Tongue (tissue), 2 donors: ENCODE measurements around the gene CIITA. TPM values are rescaled to one million over a fixed set of nuclear protein-coding genes. Genes with fewer than 3 reads are reported as not detected.
"Not testable (repeated sequence)": the region's sequence is repeated elsewhere in the genome, so short reads cannot be mapped to it uniquely, and the experiment has no call there.

Experiments
- DNase-seq: peaks from one replicate; pipeline ENCODE4 v3.0.0-alpha.2; 2015
- total RNA-seq: library from RNA; depleted of rRNA; stranded (reverse); fragments of >200 nt; gene quantifications from one replicate; pipeline ENCODE4 v1.2.3, GENCODE V29; 2014

Gene CIITA
- total RNA-seq, 1 donor from 2014 or later = 7.2 TPM

DNA sequence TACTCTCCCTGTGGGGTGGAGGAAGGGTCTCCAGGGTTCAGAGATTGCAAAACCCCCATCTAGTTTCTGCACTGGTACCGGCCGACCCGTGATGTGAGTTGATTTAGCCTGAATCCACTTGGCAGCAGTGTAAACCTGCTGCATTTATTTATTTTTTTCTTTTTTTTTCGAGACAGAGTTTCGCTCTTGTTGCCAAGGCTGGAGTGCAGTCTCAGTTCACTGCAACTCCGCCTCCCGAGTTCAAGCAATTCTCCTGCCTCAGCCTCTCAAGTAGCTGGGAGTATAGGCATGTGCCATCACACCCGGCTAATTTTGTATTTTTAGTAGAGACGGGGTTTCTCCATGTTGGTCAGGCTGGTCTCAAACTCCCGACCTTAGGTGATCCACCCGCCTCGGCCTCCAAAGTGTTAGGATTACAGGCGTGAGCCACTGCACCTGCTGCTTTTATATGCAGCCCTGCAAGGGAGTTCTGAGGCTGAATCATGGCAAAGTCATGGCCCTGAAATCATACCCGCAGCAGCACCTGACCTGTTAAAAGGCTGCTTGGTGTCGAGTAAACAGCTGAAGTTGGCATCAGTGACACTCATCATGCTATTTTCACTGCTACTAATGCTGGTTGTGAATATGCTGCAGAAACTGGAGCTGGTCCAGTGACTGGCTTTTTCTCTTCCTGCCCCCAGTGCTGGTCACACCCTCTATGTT lies 43.9 kb downstream of the CIITA start:
- peak; percentile 77 for DNase-seq

DNA sequence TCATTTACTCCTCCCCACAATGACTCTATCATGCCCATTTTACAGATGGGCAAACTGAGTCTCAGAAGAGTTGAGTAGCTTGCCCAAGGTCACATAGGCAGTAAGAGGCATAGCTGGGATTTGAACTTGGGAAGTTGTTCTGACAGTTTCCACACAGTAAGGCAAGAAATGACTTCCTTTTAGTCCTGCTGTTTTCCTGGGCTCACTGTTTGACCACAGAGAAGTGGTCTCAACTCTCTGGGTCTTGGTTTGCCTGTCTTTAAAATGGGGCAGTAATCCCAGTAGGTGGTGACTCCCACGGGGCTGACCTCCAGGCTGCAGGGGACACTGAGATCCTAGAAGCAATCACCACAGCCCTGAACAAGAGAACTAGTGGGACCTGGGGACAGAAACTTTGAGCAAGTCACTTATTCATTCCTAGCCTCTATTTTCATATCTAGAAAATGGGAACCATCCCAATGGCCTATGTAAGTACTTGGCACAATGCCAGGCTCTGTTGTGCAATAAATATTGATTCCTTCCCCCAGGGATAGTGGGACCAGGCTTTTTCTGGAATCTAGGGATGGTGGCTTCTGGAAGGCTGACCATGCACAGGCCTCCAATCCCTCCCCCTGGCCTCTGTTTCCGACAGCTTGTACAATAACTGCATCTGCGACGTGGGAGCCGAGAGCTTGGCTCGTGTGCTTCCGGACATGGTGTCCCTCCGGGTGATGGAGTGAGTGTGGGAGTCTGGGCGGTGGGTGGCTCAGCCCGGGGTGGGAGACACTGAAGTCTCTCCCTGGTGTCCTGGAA lies 44.7 kb downstream of the CIITA start:
- no peak for DNase-seq

DNA sequence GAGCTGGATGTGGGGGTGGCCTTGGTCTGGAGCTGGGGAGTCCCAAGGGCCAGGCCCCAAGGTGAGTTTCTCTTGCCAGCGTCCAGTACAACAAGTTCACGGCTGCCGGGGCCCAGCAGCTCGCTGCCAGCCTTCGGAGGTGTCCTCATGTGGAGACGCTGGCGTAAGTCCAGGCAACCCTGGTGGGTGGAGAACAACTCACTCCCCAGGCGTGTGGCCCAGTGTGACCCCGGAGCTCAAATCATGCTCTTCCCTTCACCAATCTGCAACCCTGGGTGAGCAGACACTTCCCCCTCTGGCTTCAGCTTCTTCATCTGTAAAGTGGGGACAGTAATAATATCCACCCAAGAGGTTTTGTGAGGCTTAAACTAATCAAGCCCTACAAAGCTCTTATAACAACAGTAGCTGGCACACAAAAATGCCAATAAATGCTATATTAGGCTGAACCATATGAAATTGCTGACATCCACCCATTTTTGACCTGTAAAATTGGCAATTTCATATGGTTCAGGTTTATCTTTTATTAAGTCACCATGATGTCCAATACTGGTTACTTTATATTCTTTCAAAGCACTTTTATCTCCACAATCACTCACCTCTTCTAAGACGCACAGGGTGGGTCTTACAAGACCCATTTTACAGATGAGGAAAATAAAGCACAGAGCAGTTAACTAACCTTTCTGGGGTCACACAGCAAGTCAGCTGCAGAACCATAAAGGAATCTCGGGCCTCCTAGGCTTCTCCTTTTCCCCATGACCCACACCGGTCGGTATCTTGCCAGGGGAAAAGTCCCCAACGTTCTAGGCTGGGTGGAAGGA lies 45.5 kb downstream of the CIITA start:
- DNase-seq = no peak

DNA sequence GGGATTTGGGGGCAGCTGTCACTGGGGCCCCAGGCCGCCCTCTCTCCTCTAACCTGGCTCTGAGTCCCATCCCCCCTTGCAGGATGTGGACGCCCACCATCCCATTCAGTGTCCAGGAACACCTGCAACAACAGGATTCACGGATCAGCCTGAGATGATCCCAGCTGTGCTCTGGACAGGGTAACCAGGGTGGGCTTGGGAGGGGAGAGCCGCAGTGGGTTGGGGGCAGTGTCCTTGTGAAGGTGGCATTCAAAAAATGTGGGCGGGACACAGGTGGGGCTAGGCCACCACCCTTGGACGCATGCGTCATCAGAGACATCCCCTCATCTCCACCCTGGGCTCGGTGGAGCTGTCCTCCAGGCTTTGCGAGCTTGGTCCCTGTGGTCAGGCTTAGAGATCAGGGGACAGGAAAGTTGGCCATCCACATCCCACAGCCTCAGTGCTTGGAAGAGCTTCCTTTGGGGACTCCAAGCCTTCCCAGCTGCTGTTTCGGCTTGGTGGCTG lies 46.2 kb downstream of the CIITA start:
- no peak for DNase-seq

DNA sequence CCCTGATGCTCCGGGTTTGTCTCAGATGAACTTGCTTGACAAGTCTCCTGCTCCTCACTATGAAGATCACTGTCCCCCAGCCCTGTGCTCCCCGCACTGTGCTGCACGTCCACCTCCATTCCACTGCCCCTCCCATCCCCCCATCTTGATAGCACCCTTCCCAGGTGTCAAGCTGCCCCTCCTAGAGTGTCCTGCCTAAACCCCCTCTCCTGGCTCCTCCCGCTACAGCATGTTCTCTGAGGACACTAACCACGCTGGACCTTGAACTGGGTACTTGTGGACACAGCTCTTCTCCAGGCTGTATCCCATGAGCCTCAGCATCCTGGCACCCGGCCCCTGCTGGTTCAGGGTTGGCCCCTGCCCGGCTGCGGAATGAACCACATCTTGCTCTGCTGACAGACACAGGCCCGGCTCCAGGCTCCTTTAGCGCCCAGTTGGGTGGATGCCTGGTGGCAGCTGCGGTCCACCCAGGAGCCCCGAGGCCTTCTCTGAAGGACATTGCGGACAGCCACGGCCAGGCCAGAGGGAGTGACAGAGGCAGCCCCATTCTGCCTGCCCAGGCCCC lies 46.7 kb downstream of the CIITA start:
- peak; percentile 55 for DNase-seq

DNA sequence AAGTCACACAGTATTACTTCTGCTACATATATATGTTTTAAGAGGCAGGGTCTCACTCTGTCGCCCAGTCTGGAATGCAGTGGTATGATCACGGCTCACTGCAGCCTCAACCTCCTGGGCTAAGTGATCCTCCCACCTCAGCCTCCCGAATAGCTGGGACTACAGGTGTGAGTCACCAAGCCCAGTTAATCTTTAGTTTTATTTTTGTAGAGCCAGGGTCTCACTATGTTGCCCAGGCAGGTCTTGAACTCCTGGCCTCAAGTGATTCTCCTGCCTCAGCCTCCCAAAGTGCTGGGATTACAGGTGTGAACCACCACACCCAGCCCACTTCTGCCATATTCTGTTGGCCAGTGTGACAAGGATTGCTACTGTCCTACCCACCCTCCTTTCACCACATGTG lies 48.3 kb downstream of the CIITA start:
- DNase-seq = not testable (repeated sequence)

DNA sequence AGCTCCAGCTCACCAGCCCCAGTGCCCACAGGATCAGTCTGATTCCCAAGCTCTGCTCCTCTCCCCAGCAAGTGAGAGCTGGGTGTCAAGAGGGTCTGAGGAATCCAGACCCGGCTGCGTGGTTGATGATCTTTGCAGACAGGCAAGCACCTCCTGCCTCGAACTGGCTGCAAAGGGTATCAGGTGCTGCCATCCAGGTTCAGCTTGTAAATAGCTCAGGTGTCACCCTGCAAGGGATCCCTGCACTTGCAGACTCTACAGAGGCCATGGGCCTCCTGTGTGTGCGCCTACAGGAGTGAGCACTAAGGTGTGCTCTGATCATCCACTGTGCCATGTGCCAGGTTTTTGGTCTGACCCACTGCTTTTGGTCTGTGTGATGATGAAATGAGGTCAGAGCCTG lies 49.1 kb downstream of the CIITA start:
- DNase-seq = no peak

DNA sequence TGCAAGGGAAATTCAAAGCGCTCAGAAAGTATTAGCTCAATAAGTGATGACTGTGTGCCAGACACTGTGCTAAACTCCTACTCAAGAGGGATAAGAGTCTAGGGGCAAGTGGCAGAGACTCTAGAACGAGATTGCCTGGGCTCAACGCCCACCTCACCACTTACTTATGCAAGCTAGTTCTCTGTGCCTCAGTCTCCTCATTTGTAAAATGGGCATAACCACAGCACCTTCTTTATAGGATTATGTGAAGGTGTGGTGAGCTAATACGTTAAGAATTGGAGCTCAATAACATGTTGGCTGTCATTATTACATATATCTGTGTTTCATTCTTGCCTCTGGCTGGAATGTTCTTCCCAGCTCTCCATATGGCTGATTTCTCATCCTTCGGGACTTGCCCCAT lies 49.9 kb downstream of the CIITA start:
- no peak for DNase-seq

DNA sequence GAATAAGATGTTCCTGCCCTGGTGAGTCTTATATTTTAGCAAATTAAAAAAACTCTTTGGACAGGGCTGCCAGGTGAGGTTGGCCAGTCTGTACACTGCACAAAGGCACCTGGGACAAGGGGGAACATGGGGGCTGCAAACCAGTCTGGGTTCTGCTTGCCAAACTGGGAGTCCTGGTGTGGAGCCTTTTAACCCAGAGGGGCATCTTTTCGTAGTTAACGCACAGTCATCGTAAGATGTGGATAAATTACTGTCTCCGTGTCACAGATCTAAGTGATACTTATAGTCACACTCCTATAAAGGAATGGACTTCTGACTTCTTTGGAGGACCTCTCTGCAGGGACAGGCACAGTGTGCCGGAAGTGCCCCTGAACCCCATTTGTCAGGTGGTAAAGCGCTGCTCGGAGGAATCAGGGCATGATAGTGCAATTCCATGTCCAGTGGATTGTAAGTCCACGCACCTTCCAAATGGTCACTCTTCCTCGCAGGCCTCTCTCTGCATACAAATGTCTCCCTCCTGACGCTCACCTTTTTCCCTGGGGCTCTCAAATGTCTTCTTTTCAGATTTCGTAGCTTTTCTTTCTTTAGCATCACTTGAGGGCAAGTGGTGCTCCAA lies 50.6 kb downstream of the CIITA start:
- DNase-seq = no peak

DNA sequence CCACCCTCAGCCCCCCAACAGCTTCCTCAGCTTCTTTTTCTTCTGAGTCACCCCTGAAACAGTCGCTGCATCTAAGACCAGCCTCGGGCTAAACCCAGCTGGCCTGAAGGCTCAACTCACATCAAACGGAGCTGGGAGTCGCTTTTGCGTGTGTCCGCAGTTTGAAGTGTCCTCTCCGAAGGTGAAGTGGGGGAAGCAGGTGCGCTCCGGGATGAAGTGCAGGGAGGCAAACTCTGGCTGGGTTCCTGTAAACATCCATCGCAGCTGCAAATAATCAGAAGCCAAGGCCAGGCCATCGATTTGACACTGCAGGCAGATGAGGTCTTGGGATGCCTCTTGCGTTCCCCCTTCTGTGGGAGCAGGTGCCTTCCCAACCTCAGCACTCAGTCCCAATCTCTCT lies 52.1 kb downstream of the CIITA start:
- not testable (repeated sequence) for DNase-seq

DNA sequence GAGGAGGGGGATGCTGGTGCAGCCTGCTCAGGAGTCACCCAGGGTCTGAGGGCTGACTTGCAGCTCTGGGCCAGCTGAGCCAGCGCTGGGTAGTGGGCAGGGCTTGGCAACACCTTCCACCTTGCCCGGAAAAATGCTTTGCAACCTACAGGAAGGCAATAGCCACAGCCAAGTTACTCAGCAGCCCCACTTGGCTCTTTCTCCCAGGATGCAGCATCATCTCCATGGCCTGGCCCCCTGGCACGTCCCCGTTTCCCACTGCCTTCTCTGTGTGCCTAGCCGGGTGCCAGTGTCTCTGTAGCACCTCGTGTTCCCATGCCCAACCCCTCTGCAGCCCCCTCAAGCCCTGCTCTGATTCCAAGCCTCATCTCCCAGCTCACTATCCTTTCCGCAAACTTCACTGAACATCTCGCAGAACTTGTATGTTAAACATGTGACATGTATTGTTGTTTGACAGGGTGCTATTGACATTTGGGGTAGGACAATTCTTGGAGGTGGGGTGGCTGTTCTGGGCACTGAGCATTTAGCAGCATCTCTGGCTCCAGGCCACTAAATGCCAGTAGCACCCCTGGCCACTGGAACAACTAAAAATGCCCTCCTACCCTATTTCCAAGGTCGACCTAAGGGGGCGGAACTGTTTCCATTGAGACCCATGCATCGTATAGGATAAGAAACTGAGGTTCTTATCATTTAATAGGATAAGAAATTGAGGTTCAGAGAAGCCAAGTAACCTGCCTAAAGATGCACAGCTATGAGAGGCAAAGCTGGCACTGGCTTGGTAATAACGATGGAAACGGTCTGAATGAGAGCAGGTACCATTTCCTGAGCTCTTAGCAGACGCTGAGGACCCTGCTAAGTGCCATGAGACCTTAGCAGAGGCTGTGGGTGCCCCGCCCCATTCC lies 53.1 kb downstream of the CIITA start:
- DNase-seq = no peak

DNA sequence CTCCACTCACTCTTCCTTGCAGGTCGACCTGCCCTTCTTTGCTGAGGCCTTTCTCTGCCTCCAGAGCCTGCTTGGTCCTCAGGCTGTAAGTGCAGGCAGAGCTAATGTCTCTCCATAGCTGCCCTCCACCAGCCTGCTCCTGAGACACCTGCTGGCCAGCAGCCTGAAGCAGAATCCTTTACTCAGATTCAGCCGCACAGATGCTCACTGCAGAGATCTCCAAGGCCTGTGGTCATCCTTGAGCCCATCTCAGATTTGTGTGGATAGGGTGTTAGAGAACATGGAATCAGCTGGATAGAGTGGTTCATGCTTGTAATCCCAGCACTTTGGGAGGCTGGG lies 53.7 kb downstream of the CIITA start:
- DNase-seq = no peak

DNA sequence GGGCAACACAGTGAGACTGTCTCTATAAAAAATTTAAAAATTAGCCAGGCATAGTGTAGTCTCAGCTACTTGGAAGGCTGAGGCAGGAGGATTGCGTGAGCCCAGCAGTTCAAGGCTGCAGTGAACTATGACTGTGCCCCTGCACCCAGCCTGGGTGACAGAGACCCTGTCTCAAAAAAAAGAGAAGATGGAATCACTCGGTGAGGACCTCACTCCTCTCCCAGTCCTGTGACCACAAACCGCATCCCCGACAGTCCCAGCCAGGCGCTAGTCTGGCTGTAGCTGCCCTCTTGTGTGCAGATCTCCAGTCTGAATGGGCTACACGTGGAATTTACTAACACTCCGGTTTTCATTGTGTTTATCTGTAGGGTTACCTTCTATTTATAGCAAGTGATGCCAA lies 54.1 kb downstream of the CIITA start:
- no peak for DNase-seq

DNA sequence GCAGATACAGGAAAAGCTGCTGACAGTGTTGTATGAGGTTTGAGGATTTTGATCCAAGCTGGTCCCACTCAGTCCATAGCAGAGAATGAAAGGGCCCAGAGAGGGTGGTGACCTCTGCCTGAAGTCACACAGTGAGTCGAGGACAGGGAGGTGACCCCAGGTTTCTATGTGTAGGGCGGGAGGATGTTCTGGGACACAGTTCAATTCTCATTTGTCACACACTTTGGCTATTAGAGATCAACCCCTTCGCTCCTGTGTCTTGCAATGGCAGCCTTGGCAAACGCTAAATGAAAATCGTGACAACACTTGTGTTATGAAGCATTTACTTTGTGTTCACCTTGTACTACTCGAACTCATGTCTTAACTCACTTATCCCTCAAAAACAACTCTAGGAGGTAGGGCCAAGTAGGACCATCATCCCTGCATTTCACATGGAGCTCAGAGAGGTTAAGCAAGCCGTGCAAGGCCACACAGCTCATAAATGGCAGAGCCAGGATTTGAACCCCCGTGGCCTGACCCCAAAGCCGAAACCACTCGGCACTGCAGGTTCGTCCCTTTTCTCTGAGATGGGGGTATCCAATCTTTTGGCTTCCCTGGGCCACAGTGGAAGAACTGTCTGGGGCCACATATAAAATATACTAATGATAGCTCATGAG lies 55.1 kb downstream of the CIITA start:
- DNase-seq = no peak

DNA sequence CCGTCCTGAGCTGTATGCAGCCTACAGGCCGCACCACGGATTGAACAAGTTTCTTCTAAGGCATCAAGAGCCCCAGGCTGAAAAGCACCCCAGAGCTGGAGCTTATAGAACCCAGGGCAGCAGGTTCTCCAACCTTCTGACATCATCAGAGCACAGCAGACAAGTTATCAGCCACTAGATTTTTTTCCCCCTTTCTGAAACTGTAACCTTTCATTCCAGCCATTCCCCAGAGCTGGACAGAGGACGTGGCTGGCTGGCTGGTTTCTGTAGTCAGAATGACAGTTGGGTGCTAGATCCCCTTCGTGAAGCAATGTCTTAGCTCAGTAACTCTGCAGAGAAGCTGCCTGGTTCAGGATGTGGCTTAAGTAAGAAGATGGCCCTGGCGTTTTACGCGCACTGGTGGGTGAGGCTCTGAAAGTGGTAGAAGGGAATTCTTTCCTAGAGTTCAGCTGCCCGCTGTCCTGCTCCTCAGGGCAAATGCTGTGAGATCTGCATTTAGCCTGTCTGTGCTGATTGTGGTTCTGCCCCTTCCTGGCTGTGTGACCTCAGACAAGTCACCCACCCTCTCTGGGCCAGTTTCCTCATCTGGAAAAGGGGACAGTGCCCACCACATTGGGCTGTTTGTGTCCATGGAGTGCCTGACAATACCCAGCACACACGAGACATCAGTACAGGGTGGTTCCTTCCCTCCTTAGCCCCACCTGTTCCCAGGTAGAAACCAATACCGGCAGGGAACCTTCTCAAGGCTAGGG lies 56.1 kb downstream of the CIITA start:
- DNase-seq = no peak

DNA sequence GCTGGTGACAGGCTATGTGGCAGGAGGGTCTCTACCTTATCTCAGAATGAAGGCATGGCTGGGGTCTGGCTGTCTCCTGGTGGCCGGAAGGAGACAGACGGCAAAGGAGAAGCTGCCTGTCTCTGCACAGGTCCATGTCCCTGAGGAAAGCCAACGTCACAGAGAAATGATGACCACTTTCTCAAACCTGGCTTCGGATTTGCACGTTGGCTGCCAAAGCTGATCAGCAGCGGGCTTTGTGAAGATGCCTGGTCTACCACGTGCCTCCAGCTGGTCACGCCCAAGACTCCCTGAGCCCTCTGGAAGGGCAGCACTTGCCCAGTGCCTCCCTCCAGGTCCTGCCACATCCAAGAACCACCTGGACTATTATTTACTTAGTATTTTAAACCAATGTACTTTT lies 56.9 kb downstream of the CIITA start:
- DNase-seq = no peak

DNA sequence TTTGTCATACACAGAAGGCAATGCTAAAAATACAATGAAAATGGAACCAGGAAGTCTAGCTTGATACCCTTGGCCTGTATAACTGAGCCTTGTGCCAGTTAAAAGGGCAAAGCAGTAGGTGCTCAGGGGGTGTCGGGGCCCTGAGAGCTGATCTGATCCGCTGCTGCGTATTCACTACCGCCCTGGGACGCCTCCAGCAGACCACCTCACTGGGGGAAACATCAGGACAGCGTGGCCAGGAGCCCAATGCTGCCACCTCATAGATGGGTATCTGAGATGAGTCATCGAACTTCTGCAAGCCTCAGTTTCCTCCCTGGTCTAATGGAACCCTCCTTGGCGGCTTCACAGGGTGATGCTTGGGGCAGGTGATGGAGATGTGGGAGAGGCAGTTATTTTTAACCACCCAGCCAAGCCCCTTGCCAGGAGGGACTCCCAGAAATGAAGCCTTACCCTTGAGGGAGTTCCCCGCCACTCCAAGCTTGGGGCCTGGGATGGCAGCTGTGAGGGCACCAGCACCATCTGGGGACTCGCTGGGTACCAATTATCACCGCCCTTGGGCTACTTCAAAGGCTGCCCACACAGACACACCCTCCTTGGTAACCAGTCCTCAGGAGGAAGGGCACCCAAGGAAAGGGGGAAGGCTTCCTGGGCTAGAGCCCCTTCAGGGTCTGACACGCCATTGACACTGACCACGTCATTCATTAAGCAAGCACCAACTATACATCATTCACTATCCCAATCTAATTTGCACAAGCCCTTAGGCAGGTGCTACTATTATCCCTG lies 57.5 kb downstream of the CIITA start:
- DNase-seq = no peak

DNA sequence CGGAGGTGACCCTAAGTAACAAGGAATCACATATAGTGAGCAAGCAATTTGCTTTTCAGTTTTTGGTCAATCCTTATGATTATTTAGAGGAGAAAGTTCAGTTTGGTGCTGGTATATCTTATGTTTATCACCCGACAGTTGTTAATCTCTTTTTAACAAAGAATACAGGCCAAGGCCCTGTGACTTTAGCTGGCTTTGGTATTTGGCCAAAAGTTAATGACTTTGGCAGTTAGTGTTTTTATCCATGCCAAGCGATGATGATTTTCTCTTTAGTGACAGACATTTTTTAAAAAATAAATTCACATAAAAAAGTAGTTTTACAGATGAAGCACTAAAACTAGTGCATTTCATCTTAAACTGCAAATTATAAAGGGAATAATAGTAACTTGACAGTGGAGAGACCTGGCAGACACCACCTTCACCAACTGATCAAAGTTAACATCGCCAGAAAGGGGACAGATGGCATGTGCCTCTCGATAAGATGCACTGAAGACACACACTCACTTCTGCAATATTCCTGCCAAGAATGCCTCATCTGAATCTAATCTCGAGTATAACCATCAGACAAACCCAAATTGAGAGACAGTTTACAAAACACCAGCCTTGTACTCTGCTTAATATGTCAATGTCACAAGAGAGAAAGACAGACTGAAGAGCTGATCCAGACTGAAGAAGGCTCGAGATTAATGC lies 58.4 kb downstream of the CIITA start:
- DNase-seq = no peak
